HG03469 (cell line): Measurements from ENCODE around the gene REP15.
"Not testable (repeated sequence)": the region's sequence is repeated elsewhere in the genome, so short reads cannot be mapped to it uniquely, and the experiment has no call there.

Source experiments
- ATAC-seq: cut with Tn5 transposase; IDR thresholded peaks from one replicate; pipeline ENCODE4 v1.9.1; 2021; ENCODE audit warnings: mild to moderate bottlenecking, moderate library complexity, moderate number of reproducible peaks; ENCODE audit not compliant: unreplicated experiment

Gene REP15, protein sequence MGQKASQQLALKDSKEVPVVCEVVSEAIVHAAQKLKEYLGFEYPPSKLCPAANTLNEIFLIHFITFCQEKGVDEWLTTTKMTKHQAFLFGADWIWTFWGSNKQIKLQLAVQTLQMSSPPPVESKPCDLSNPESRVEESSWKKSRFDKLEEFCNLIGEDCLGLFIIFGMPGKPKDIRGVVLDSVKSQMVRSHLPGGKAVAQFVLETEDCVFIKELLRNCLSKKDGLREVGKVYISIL

DNA sequence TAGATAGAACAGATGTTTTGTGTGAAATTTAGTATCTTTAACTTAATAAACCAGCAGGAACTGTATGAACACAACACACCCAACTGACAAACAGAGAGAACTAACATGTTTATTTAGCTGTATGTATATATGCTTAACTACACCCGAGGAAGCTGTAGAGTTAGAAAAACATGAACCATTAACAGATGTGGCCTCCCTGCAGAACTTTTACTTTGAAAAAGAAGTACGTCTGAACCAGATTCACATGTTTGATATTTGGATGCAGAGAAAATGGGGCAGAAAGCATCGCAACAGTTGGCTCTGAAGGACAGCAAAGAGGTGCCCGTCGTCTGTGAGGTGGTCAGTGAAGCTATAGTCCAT lies at the start of gene REP15:
REP15 (plus strand) TSS at position 155 of the 360 bp plus-strand sequence; CDS start at position 271, 116 bp downstream.
- ATAC-seq, result no peak

DNA sequence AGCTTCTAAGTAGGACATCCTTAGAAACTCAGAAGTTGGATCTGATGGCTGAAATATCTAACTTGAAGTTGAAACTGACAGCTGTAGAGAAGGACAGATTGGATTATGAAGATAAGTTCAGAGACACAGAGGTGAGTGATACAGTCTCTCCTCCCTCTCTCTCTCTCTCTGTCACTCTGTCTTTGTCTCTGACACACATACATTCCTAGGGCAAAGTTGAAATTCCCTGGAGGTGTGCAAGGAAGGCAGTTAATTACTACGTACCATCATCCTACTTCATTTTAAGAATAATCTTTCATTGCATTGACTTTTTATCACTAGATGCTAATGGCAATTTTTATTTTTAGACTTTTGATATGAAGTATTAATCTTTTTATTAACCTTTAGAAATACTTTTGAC lies 46.2 kb upstream of the REP15 start:
- ATAC-seq, result no peak

DNA sequence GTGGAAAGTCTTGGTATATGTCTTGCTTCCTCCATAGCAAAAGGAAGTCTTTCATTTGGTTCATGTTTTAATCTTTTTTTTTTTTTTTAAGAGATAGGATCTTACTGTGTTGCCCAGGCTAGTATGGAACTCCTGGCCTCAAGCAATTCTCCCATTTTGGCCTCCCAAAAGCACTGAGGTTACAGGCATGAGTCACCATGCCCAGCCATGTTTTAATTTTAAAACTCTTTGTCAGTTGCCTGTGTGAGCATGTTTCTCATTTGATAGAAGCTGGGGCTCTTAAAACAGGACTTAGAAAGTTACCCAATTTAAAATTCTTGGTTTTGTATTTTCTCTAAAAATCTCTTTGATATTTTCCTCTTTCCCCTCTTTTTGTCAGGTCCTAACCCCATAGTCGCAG lies 45.0 kb upstream of the REP15 start:
- ATAC-seq, result no peak

DNA sequence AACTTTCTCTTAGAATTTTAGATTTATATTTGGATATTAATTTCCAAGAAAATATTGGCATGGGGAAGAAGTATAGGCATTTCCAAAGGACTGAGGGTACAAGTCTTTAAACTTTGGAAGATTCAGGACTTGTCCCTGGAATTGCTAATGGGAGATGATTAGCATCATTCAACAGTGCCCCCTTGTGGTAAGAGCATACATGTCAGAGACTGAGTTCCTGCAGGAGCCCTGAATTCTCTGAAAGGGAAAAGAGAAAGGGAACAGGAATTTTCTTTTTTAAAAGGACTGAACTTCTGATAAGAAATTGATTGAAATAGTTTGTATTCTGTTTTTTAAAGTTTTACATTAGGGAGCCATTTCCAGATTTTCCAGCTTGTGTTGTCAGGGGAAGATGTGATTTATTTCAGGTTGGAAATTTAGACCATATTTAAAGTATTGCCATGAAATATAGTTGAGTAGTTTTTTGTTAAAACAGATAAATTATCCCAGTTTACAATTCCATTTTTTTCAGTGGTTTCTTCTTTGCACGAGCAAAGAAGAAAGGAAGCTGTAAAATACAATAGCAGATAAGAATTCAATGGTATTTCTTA lies 44.0 kb upstream of the REP15 start:
- ATAC-seq, result no peak

DNA sequence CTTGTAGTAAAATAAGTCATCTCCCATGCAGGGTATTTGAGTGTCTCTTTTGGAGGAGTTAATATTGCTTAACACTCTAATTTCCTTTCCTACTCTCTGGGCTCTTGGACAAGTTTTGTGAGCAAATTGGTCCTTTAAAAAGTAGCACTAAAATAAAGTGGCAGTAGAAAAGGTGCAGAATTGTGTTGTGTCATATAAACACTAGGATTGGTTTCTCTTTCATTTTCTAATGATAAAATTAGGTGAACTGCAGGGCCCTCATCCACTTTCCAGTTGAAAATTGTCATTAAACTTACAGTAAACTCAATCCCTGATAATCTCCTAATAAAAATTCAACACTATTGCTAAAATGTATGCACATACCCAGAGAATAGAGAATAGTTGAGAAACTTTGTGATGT lies 42.6 kb upstream of the REP15 start:
- ATAC-seq, result no peak

DNA sequence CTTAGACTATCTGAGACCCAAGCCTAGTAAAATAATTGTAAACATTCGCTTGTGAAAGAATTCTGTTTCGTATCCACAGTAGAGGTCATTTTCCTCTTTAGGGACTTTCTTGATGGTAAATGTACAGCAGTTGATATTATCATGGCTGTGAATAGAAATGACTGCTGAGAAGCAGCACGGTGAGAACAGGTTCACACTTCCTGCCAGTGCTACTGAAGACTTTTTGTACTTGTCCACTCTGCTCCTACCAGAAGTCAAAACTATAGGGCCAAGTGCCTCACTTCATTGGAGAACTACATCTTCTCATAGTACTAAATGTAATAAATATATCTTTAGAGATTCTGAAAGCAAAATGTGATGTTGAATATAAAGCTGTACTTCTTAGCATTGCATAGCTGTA lies 40.8 kb upstream of the REP15 start:
- ATAC-seq, result not testable (repeated sequence)

DNA sequence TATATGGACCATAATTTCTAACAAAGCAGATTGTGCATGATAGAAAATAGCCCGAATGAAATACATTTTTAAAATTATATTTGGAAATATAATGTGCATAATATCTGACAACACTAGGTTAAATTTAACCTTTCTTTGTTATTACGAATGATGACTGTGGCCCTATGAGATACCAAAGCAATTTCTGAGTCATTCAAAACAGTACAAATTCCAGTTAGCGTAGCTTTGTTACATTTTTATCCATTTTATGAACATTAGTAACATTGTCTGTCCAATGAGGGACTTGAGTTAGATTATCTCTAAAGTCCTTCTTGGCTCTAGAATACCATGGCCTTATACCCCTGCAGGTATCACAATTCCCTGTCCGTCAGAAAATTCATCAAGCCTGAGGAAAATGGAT lies 39.0 kb upstream of the REP15 start:
- no peak for ATAC-seq

DNA sequence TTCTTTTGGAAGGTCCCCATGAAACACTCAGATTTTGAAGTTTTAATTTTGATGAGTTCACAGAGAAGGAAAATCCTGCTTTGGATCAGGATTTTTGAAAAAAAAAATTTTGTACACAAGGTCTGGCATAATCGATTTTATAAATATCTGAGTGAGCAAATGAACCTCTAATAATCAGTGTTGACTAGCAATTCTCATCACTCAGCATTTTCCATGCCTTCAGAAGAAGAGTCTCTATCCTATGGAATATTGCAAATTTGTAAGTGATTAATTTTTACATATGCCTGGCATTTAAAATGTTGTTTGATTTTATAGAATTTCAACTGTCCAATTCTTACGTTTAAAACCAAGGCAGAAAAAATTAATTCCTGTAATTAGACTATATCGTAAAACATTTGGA lies 30.5 kb upstream of the REP15 start:
- no peak for ATAC-seq

DNA sequence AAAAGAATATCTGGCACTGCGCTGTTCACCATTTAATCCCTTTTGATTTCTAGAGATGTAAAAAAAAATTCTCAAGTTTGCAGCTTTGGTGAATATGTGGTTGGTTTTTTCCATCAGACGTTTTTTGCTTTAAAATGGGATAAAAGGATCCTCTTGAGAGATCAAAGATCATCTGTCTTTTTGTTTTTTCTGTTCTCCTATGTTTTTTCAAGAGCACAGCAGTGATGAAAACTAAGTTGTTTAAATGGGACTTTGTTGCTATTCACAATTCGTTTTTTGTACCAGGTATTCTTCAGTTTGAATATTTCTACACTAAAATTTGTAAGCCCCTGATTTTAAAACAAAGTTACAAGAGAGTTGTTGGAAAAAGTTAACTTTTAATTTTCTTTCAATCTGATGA lies 29.7 kb upstream of the REP15 start:
- no peak for ATAC-seq

DNA sequence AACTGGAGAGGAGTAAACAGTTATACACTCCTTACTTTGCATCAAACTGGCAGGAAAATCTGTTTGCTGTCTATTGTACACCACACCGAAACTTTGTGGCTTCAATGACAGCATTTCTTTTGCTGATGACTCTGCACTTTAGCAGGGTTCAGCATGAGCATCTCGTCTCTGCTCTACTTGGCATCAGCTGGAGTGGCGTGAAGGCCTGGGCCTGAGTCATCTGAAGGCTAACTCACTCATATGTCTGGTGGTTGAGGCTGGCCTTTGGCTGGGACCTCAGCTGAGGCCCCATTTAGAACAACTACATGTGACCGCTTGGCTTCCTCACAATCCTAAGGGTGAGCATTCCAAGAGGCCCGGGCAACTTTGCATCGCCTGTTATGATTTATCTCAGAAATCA lies 28.7 kb upstream of the REP15 start:
- ATAC-seq, result no peak

DNA sequence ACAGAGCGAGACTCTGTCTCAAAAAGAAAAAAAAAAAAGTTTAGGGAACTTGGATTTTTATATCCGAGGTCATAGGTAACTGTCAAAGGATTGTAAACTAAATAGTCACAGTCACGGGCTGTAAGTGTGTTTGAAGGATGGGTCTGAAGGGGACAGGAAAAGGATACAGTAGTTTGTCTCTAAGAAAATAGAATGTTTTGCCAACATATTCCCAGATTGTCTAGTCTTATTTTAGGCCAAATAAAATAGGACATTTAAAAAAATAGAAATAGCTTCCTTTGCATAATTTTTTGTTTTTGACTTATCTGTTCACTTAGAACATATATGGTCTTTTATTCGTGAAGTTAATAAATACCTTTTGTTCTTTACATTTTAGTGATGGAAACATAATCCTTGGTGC lies 24.2 kb upstream of the REP15 start:
- no peak for ATAC-seq

DNA sequence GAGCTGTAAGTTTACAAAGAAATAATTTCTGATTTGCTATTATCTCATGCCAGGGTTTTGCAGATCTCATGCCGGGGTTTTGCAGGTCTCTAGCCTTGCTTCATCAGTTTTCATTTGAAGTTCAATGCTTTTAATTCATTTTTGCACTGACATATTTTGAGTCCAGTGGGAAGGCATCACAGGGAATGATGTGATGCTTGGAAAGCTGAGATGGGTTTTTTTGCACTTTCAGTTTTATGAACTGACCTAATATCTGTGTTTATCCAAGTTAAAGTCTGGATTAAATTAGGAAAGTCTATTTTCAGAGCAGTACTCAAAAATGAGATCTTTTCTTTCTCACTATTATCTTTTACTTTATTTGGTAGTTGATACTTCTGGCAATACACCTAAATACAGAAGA lies 23.6 kb upstream of the REP15 start:
- ATAC-seq, result no peak

DNA sequence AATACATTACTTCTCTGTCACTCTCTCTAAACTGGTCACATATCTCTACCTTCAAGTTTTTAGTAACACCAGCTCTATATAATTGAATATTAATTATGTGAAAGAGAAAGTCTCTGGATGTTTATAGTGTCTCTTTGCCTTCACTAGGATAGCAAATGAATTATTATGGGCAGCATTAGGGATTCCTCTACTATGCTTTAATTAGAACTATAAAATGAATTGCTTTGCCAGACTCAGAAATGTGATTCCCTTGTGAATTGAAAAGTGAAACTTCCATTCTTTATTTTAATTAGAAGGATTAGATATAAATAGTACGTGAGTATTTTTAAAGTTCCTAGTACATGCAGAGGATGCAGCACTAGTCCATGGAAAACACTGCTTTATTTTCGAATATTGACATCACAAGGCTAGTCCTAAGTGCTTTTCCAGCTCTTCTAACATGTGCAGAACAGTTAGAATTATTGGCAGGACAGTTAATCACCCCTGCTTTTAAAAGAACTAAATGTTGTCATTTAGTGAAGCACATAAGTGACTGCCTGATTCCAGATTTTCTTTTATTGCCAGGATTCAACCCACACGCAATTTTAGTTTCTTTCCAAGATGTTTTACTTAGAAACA lies 23.0 kb upstream of the REP15 start:
- ATAC-seq, result no peak

DNA sequence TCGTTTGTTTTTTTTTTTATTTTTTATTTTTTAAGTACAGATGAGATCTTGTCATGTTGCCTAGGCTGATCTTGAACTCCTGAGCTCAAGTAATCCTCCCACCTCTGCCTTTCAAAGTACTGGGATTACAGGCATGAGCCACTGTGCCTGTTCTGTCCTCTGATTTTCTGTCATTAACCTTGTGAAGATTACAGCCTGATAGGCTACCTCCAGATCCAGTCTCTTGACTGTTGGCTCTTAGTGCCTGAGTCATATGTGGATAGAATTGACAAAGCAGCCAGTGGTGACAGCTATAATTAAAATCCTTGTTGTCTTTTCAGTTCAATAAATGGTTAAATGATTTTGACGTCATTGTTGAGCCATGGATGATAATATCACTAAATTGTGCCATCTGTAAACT lies 21.3 kb upstream of the REP15 start:
- no peak for ATAC-seq

DNA sequence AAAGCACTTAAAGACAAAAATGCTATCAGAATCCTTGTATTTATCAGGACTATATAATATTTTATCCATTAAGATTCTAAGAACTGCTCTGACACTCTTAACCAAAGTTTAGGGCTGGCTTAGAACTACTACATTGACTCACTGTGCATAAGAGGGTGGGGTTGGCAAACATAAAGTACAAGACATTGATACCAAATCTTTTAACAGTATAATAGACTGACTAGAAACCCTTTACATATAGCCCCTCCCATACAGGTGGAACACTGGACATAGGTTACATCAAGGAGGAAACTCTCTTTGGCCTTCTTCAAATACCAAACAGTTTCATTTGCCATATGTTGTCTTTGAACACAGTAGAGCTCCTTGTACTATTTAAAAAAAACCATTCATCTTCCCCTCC lies 15.6 kb upstream of the REP15 start:
- ATAC-seq, result no peak

DNA sequence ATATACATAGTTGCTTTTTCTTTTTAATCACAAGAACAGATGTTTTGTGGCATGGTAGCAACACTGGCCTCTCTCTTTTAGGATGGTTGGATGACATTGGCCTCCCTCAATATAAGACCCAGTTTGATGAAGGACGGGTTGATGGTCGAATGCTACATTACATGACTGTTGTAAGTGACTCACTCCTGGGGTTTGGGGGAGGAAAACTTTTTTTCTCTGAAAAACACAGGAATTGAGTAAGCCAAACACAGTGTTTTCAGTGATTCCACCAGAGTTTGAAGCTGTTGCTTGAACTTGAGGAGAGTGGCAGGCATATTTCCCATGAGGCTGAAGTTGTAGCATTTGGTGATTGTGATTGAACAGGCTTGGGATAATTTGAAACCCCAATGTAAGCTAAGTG lies 13.7 kb upstream of the REP15 start:
- ATAC-seq, result no peak

DNA sequence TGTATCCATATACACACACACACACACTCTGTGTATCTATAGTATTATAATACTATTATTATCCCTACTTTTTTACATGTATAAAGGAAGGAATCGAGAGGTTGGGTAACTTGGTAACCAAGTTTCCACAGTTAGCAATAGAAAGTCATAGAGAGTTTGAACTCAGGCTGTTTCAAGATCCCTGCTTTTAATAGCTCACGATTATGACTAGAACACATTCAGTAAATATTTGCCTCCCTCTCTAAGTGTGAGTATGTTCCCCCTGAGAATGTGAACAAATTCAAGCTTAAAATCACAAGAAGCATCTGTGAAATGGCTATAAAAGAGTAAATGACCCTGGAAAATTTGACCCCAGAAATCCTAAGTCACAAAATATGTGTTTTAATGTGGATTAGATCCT lies 11.0 kb upstream of the REP15 start:
- no peak for ATAC-seq

DNA sequence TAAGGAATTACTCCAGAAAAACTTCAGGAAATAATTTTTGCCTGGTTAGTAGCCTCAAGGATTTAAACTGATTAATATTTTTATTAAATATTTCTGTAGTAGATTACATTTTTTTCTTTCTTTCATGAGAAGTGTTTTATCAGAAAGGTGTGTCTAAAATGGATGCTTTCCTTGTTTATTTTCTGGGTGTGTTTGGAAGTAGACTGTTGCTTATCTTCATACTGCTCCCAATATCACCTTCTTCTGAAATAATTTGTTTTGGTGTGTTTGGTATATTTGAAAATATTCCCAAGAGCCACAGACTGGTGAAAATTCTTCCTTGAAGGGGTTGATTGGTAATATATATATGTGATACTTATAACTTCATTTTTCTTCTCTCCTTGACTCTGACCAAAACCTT lies 10.1 kb upstream of the REP15 start:
- ATAC-seq, result no peak

DNA sequence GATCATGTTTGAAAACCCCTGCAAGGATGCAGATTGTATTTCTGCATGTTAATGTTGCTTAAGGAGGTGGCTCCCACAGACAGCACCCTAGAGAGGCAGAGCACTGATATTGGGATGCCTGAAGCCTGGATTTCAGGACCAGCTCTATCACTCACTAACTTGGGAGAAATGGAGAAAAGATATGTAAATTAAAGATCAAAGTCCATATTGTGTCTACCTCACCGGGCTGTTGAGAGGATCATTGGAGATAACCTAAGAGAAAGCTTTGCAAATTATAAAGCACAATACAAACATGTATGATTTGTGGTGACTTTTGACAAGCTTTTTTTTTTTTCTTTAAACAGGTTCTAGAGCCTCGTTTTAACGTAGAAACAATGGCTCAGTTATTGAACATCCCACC lies 7.6 kb upstream of the REP15 start:
- no peak for ATAC-seq

DNA sequence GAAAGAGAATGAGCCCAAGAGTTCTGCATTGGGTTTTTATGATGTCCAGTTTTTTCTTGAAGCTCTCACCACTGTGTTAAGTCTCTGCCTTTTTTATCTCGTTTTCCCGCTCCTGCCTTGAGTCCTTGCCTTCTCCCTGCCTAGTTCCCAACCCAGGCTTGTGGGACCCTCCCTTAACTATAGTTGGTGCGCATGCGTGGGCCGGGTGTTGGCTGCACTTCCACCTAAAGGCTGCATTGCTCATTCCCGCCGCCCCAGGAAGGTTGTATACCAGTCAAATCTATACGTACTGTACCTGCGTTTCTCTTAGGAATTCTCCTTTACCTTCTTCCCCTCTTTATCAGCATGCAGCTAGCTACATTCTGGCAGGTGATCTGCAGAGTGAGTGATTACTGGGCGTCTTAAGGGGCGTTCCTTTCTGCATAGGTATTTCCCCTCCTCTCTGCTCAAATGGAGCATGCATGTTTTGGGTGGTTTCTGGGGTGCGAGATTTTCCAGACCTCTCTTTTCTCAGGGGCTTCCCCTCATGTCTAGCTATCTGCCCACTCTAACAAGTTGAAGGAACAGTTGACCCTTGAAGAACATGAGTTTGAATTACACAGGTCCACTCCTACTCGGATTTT lies 6.6 kb upstream of the REP15 start:
- ATAC-seq, result no peak

DNA sequence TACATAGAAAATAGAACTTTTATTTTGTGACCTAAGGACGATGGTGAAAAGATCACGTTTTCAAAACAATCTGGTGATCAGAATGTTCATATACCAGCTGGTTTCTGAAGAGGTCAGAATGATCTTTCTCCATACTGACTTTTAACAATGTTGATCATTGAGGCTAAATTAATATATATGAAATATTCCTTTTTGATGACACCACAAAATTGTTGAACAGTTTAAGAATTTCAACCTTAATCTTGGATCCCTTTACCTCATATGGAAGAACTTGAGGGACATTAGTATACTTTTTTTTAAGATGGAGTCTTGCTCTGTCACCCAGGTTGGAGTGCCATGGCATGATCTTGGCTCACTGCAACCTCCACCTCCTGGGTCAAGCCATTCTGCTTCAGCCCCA lies 2.8 kb upstream of the REP15 start:
- no peak for ATAC-seq

DNA sequence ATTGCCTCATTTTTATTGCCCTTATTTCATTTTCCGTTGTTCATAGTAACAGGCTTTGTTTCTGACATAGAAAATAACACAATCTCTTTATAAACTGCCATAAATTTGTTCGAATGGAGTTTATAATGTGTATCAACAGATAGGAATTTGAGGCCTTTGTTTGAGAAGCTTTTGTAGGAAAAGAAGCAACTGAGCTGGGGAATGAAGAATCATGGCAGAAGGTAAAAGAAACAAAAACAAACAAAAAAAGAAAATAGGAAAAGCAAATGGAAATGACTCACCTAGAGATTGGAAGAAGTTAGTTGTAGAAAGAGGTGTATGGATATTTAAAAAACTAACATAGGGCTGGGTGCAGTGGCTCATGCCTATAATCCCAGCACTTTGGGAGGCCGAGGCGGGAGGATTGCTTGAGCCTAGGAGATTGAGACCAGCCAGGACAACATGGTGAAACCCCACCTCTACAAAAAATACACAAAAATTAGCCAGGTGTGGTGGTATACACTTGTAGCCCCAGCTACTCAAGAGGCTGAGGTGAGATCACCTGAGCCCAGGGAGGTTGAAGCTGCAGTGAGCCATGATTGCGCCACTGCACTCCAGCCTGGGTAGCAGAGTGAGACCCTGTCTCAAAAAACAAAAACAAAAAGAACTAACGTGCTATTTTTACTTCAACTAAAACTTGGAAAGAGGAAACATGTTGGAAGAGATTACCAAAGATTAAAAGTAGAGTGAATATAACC lies 523 bp upstream of the REP15 start:
- no peak for ATAC-seq
